GM18505 (cell line): ENCODE results near the gene CDC42BPA.

ENCODE experiments used
- ATAC-seq: cut with Tn5 transposase; IDR thresholded peaks from one replicate; pipeline ENCODE4 v1.9.1; 2021; ENCODE audit not compliant: unreplicated experiment
- POLR2A ChIP-seq: IDR thresholded peaks from 4 replicates; pipeline ENCODE4 v1.6.1; 2011; ENCODE audit warnings: borderline replicate concordance; ENCODE audit not compliant: insufficient read depth, insufficient read length; ENCODE audit errors: extremely low read depth

Gene CDC42BPA

DNA sequence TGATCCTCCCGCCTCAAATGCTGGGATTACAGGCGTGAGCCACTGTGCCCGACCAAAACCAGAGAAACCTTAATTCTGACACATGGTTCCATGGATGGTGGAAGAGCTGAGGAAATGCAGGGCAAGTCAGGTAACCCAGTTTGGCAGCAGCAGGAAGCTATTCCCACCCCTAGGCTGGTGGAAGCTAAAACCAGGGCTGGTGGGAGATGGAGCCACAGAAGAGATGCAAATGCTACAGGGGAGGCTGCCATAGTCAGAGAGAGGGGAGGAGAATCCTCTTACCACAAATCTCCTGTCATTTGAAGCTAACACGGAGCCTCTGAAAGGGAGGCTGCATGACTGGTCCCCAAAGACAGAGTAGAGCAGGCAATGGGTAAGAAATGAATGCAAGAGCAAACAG is 4.1 kb upstream of the CDC42BPA start:
- no peak for TF ChIP-seq POLR2A
- no peak for ATAC-seq

DNA sequence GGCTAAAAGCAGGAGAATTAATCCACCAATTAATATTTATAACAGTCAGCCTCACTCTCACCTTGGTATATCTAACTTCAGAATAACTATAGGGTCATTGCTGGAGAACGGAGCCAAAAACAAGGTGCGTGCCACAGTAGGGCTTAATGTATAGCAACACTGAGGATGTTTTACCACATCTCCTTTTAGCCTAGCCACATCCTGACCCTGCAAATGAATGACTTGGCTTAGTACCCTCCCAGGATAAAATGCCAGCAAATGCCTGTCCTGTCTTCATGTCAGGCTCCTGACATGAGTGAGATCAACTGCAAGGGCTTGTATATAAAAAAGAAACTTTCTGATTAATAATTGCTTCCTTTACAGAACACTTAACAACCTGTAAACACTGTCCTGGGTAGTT is 2.7 kb upstream of the CDC42BPA start:
- no peak for ATAC-seq
- no peak for TF ChIP-seq POLR2A

GRCh38 chr1:227320476-227320875 is 2.2 kb upstream of the CDC42BPA start:
- TF ChIP-seq POLR2A: no peak
- ATAC-seq: no peak

- ATAC-seq: no peak
Observed at GRCh38 chr1:227318853-227319607, 738 bp upstream of the CDC42BPA start.

GRCh38 chr1:227317523-227318015 is 723 bp downstream of the CDC42BPA start:
- no peak for TF ChIP-seq POLR2A
- peak; percentile 29 for ATAC-seq

More at GRCh38 chr1:227318853-227319607, 738 bp upstream of the CDC42BPA start:
- no peak for TF ChIP-seq POLR2A

- TF ChIP-seq POLR2A: no peak
- ATAC-seq: no peak
Observed at GRCh38 chr1:227317011-227317451, 1.3 kb downstream of the CDC42BPA start.

- no peak for TF ChIP-seq POLR2A
- no peak for ATAC-seq
Observed at GRCh38 chr1:227316456-227316855, 1.8 kb downstream of the CDC42BPA start.

DNA sequence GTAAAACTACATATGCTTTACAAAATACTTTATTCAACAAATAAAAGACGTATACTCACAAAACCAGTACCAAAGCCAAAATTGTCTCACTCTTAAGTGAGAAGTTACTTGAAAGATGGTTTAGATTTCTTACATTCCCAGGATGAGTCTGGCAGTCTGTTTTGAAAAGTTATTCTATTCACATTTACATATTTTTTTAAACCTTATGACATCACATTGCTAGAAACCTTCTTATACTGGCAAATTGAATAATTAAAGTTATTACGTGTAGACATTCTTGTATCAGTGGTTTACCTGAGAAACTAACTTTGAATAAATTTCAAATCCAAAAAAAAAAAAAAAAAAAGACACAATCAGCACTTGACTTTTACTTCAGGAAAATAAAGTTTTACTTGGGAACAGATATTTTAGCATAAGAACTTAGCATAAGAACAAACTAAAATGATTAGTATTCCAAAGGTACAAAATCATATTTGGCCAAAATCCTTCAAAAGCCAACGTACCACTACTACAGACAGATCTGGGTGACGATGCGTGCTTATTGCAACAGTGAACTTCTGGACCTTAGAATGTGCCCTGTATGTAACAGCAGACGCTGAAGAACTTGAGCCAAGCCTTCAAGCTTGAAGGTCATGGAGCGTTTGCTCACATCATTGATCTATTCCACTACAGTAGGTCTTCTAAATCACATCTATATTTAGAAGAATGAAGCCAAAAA is 2.5 kb downstream of the CDC42BPA start:
- no peak for TF ChIP-seq POLR2A
- ATAC-seq: no peak

- ATAC-seq: no peak
- TF ChIP-seq POLR2A: no peak
Observed at GRCh38 chr1:227314014-227314848, 4.1 kb downstream of the CDC42BPA start.

GRCh38 chr1:227312361-227313025 is 5.8 kb downstream of the CDC42BPA start:
- no peak for TF ChIP-seq POLR2A
- ATAC-seq: no peak

- no peak for ATAC-seq
- no peak for TF ChIP-seq POLR2A
Observed at GRCh38 chr1:227311389-227312001, 6.8 kb downstream of the CDC42BPA start.
